Stimulated activated CD4-positive, alpha-beta T cell treated with anti-CD3 and anti-CD28 coated beads, Interleukin-2, amount 100 ng/mL, for 48 hours (primary cell): Measurements from ENCODE around the gene P2RX4.
"Not testable (repeated sequence)": the region's sequence is repeated elsewhere in the genome, so short reads cannot be mapped to it uniquely, and the experiment has no call there.

ENCODE experiments used
- DNase-seq, 2 donors: peaks; one replicate each; pipeline ENCODE4 v3.0.0-alpha.2; 2020

Gene P2RX4

GRCh38 chr12:121223292-121224285, 13.7 kb downstream of the P2RX4 start:
- no peak for DNase-seq

DNA sequence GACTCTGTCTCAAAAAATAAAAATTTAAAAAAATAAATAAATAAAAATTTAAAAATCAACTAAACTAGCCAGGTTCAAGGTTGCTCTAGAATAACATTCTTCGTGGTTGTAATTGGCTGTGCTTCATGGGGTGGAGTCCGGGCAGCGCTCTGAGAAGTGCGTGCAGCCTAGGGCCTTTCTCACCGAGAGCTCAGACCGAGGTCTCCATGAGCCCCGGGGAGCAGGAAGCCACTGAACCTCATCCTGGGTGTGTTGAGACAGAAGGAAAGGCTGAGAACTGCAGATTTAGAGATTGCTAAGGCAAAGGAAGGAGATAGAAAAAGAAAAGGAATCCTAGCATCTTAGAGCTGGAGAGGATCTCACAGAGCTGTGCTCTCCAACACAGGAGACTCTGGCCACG, 14.7 kb downstream of the P2RX4 start:
- no peak for DNase-seq

DNA sequence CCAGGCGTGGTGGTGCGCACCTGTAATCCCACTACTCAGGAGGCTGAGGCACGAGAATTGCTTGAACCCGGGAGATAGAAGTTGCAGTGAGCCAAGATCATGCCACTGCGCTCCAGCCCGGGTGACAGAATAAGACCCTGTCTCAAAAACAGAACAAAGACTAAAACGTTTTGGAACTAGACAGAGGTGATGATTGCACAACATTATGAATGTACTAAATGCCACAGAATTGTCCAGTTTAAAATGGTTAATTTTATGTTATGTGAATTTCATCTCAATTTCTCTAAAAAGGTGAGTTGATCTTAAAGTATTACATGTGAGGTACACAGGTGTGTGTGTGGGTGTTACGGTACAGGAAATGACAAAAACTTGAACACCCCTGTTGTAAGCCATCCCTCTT, 16.5 kb downstream of the P2RX4 start:
- no peak for DNase-seq

DNA sequence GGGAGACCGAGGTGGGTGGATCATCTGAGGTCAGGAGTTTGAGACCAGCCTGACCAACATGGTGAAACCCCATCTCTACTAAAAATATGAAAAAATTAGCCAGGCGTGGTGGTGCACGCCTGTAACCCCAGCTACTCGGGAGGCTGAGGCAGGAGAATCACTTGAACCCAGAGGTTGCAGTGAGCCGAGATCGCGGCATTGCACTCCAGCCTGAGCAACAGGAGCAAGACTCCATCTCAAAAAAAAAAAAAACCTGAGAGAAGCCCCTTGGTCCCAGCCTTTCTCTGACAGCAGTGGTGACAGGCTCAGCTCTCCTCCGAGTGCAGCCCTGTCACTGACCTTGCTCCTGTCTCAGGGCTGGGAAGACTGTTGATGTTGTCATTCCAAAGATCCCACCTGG, 16.9 kb downstream of the P2RX4 start:
- not testable (repeated sequence) for DNase-seq

GRCh38 chr12:121227294-121227693, 17.4 kb downstream of the P2RX4 start:
- DNase-seq = no peak

DNA sequence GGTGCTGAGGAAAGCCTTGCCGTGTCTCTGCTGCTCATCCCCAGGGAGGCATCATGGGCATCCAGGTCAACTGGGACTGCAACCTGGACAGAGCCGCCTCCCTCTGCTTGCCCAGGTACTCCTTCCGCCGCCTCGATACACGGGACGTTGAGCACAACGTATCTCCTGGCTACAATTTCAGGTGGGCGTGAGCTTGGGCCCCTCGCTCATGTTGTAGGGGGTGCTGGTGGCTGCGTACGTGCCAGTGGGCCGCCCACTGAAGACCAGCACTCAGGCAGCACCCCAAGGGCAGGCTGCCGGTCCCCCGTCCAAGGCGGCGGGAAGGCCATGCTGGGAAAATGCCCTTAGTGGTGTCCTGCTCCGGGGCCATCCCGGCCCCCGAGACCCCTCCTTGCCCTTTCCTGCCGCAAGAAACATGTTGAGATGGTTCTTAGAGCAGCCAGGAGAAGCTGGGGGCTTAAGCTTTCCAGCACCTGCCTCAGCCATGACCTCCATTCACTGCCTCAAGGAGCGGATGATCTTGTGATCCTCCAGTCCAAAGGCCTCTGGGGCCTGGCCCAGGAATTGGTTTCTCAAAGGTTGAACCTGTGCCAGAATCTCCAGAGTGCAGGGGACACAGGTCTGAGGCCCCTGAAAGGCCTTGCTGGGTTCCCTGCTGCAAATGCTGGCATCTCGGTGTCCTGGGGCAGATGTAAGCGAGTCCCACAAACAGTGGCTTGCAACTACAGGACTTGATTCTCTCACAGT, 19.2 kb downstream of the P2RX4 start:
- DNase-seq = no peak

DNA sequence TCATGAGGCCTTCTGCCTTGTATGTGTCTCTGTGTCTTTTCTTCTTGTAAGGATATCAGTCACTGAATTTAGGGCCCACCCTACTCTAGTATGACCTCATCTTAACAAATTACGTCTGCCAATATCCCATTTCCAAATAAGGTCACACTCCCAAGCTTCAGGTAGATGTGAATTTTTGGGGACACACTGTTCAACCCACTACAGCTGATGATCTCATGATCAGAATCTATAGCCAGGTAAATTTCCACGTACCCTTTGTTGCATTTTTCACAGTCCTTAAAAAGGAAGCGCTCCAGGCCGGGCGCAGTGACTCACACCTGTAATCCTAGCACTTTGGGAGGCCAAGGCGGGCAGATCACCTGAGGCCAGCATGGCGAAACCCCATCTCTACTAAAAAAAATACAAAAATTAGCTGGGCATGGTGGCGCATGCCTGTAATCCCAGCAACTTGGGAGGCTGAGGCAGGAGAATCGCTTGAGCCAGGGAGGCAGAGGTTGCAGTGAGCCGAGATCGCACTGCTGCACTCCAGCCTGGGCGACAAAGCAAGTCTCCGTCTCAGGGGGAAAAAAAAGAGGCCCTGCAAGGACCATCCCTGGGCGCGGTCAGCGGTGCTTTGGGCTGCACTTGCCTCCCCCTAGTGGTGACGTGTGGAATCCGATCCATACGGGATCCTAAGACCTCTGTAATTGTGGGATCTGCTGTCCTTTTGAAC, 20.1 kb downstream of the P2RX4 start:
- peak; percentile 61 to 64 for DNase-seq

GRCh38 chr12:121230538-121230907, 20.6 kb downstream of the P2RX4 start:
- DNase-seq = no peak

DNA sequence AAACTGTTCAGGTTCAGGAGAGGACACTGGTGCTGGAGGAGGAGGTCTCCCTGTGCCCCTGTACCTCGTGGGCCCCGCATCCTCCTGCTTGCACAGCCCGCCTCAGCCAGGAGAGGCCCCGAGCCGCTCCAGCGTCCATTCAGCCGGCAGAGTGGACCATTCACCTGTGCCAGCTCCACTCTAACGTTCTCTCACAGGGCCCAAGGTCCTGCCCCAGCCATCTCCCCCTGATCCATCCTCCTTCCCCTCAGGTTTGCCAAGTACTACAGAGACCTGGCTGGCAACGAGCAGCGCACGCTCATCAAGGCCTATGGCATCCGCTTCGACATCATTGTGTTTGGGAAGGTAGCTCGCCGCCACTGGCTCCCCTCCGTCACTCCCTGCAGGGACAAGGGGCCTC, 22.2 kb downstream of the P2RX4 start:
- no peak for DNase-seq

- DNase-seq = no peak
These were observed 23.2 kb downstream of the P2RX4 start for GRCh38 chr12:121232977-121233627.

DNA sequence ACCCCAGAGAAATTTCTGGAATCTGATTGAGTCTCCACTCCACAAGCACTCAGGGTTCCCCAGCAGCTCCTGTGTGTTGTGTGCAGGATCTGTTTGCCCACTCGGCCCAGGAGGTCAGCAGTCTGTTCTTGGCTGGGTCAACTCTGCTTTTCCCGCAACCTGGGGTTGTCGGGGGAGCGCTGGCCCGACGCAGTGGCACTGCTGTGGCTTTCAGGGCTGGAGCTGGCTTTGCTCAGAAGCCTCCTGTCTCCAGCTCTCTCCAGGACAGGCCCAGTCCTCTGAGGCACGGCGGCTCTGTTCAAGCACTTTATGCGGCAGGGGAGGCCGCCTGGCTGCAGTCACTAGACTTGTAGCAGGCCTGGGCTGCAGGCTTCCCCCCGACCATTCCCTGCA, 23.7 kb downstream of the P2RX4 start:
- DNase-seq = no peak

- no peak for DNase-seq
These were observed 26.8 kb downstream of the P2RX4 start for GRCh38 chr12:121236776-121237175.

- no peak for DNase-seq
These were observed 27.5 kb downstream of the P2RX4 start for GRCh38 chr12:121237415-121237814.

GRCh38 chr12:121238086-121238485, 28.2 kb downstream of the P2RX4 start:
- no peak for DNase-seq

GRCh38 chr12:121238604-121239350, 28.8 kb downstream of the P2RX4 start:
- no peak for DNase-seq

GRCh38 chr12:121239351-121240061, 29.6 kb downstream of the P2RX4 start:
- DNase-seq = no peak

GRCh38 chr12:121240062-121240420, 30.1 kb downstream of the P2RX4 start:
- DNase-seq = no peak

DNA sequence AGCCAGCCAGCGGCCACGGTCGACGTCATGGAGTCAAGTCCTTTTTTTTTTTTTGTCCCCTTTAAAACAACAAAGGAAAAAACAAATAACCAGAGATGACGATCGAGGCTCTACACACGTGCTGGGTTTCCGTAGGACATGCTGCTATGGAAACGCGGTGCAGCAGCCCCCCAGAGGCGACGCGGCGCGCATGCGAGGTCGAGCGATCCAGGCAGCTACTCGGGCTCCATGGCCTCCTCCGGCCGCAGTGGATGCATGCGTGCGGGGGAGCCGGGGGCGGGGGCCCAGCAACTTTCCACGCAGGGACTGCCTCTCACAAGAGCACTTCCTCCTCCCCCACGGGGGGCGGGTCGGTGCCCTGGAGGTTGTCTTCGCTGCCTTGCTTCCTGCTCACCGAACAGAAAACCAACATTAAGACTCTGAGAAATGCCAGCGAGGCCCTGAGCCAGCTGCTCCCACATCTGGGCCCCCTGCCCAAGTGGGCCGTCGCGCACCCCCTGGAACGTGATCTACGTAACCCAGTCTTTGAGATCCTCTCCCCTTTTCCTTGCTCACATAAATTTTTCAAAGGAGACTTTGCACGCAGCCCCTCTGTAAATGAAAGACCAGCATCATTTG, 30.7 kb downstream of the P2RX4 start:
- DNase-seq = peak; percentile 57 to 58

GRCh38 chr12:121241156-121241970, 31.4 kb downstream of the P2RX4 start:
- no peak for DNase-seq

GRCh38 chr12:121245031-121245430, 35.1 kb downstream of the P2RX4 start:
- no peak for DNase-seq
